HG03095 (cell line): ENCODE measurements around the gene ZBTB49.

Experiments used
- ATAC-seq: cut with Tn5 transposase; IDR thresholded peaks from one replicate; pipeline ENCODE4 v1.9.1; 2021; ENCODE audit warnings: moderate library complexity; ENCODE audit not compliant: unreplicated experiment

Gene ZBTB49

GRCh38 chr4:4355302-4355701 is 65.3 kb downstream of the ZBTB49 start:
- ATAC-seq = no peak

- no peak for ATAC-seq
Observed at GRCh38 chr4:4356106-4357041, 66.3 kb downstream of the ZBTB49 start.

- ATAC-seq = no peak
Observed at GRCh38 chr4:4358093-4358854, 68.2 kb downstream of the ZBTB49 start.

GRCh38 chr4:4361883-4362282 is 71.8 kb downstream of the ZBTB49 start:
- ATAC-seq = no peak

GRCh38 chr4:4362991-4363697 is 73.1 kb downstream of the ZBTB49 start:
- no peak for ATAC-seq

- ATAC-seq = no peak
Observed at GRCh38 chr4:4364061-4364460, 74.0 kb downstream of the ZBTB49 start.

- no peak for ATAC-seq
Observed at GRCh38 chr4:4364486-4365208, 74.6 kb downstream of the ZBTB49 start.

- ATAC-seq = no peak
Observed at GRCh38 chr4:4368809-4369580, 78.9 kb downstream of the ZBTB49 start.
